UCSD-AML1 (cell line): ENCODE data around the gene ASGR1.
A peak's percentile ranks its signal among the peaks of the same experiment; 100 is the strongest.

ENCODE experiments used
- DNase-seq: peaks from one replicate; lab custom pipeline; 2025; ENCODE audit not compliant: unreplicated experiment; lab: John Stamatoyannopoulos, UW

The ASGR1 gene, protein sequence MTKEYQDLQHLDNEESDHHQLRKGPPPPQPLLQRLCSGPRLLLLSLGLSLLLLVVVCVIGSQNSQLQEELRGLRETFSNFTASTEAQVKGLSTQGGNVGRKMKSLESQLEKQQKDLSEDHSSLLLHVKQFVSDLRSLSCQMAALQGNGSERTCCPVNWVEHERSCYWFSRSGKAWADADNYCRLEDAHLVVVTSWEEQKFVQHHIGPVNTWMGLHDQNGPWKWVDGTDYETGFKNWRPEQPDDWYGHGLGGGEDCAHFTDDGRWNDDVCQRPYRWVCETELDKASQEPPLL

GRCh38 chr17:7179317-7180254, at the start of gene ASGR1:
Gene ASGR1 (minus strand): TSS chr17:7179370. CDS start chr17:7178563, 807 bp downstream.
- DNase-seq: no peak

DNA sequence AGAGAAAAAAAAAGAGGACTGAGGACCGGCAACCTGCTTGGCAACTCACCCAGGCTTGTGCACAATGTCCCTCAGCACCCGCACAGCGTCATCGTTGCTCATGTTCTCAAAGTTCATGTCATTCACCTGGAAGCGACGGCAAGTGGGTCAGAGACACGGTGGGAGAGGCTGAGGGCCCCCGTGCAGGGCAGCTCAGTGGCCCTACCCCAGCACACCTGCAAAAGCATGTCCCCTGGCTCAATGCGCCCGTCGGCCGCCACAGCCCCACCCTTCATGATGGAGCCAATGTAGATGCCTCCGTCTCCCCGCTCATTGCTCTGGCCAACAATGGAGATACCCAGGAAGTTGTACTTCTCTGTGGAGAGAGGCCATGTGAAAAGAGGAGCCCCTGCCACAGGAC, 49.8 kb upstream of the ASGR1 start:
- DNase-seq: no peak

- no peak for DNase-seq
These were observed 47.8 kb upstream of the ASGR1 start for GRCh38 chr17:7226721-7227710.

DNA sequence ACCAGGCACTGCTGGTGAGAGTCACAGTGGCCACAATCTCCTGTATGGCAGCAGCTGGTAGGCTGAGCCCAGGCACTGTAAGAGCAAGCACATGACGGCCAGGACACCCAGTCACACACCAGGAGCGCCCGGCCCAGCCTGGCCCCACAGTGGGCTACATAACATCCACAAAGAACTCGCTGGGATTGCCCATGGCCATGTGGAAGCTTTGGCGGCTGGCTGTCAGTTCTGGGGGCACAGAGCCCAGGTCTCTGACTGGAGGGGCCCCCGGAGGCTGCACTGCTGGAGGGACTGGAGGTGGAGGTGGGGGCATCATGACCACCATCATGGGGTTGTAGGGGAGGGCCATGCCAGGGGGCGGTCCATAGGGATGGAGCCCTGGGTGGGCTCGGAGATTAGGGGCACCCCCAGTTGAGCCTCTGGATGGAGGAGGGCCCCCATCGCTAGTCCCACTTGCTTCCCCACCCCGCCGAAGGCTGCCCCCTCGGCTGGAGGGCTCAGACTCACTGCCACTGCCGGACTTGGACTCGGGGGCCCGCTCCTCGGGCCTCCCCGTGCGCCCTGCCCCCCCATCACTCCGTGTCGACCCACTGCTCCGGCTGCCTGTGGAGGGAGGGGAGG, 46.7 kb upstream of the ASGR1 start:
- no peak for DNase-seq

DNA sequence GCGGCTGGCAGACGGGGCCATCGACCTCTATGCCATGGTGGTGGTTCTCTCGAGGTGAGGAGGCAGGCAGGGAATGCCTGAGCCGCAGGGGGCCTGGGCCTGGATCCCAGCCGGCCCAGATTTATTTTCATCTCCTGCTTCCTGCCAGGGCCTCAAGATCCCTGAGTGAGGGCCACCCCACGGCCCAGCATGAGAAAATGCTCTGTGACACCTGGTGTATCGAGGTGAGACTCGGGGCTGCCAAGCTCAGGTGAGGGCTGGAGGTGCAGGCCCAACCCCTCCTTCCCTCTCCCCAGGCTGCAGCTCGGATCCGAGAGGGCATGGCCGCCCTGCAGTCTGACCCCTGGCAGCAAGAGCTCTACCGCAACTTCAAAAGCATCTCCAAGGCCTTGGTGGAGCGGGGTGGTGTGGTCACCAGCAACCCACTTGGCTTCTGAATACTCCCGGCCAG, 45.5 kb upstream of the ASGR1 start:
- DNase-seq: no peak

GRCh38 chr17:7224110-7224509, 44.9 kb upstream of the ASGR1 start:
- no peak for DNase-seq

DNA sequence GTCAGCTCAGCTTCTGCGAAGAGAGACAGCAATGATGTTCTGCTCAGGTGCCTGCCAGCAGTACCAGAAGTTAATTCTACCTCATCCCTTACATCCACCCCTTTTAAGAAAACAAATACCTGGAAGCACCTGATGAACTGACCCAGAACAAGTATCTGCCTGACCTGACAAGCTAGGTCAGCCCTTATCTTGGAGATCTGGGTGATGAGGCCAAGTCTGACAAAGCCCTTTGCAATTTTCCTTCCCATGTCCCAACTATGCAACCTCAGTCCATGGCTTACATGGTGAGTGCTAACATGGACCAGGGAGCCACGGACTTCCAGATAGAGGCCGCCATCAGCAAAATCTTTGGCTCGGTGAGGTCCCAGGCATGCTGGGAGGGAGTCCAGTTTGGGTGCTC, 44.2 kb upstream of the ASGR1 start:
- no peak for DNase-seq

DNA sequence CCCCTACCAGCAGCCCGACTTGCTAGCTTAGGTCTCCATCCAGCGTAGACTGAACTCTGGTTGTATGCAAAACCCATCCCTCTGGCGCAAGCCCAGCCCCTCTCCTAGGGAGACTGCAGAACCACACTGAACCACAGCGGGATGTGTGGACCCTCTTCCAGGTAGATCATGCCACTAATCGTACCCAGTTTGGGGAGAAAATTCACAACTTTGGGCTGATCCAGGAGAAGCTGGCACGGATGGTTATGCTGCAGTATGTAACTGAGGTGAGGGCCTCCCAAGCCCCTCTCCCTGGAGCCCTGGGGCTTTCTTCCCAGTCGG, 43.8 kb upstream of the ASGR1 start:
- no peak for DNase-seq

DNA sequence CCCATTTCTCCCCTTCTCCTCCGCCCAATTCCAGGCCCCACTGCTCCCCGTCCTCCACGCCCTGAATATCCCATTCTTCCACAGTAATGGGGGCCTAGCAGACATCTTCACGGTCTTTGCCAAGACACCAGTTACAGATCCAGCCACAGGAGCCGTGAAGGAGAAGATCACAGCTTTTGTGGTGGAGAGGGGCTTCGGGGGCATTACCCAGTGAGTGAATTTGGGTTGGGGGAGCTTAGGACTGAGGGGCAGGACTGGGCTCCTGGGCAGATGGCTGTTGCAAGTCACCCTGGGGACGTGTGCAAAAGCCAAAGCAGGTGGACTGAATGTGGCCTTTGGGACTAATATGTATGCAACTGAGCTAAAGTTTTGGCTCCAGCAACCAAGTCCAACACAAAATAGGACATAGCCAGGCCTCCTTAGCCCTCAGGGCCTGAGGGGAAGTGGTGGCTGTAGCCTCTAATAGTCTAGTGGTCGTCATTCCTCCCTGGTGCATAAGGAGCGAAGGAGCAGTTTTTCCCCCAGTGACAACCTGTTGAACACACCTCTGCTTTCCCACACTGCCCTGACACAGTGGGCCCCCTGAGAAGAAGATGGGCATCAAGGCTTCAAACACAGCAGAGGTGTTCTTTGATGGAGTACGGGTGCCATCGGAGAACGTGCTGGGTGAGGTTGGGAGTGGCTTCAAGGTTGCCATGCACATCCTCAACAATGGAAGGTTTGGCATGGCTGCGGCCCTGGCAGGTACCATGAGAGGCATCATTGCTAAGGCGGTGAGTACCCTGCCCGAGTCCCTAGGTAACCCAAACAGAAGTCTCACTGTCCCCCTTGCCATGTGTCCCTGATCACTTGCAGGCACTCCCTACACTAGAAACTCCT, 43.2 kb upstream of the ASGR1 start:
- no peak for DNase-seq

- DNase-seq: no peak
These were observed 42.3 kb upstream of the ASGR1 start for GRCh38 chr17:7221278-7222092.

- peak; percentile 70 for DNase-seq
These were observed 41.6 kb upstream of the ASGR1 start for GRCh38 chr17:7220593-7221277.

GRCh38 chr17:7219812-7220592, 40.8 kb upstream of the ASGR1 start, which contains the start of the genes ACADVL and DLG4:
Gene ACADVL (plus strand): TSS chr17:7219938. CDS start chr17:7219985, 47 bp downstream.
Gene DLG4 (minus strand): TSS chr17:7219836.
- DNase-seq: peak; percentile 82

DNA sequence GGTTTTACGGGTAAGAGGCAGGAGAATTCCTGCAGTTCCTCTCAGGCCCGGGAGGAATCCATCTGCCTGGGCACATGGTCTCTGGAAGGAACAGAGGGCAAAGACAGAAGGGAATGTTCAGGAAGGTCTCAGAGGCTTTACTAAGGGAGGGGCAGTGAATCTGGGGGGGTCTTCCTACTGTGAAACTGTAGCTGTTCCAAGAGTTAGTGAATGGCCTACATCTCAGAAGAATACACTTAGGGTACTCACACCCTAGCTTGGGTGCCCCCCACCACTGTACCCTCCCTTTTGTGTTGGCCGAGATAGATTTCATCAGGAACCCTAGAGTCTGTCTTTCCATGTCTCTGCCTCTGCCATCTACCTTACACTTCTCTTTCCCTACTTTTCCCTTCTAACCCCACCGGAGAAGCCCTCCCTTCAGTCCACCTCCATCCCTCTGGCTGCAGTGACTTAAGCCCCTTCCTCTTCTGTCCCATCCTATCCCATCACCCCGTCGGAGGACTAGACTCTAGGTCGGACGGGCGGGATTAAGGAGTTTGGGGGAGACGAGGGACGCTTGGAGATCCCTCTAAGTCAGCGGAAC, 40.1 kb upstream of the ASGR1 start:
- no peak for DNase-seq

DNA sequence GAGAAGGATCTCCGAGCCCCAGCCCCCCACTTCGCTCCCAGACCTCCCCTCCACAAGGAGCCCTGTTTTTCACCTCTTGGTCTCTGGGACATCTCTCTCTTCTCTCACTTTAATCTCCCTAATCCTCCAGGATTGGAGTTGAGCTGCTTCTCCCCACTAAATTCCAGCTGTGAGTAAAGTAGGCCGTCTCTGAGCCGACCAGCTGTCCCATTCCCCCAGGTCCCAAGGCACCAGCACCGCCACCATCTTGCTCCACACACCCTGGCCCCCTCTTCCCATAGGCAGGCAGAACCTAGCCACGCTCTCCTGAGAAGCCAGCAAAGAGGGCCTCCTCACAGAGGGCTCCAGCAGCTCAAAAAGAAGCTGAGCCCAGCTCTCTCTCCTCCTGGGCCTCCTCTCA, 39.6 kb upstream of the ASGR1 start:
- no peak for DNase-seq

- no peak for DNase-seq
These were observed 39.0 kb upstream of the ASGR1 start for GRCh38 chr17:7218166-7218565.

DNA sequence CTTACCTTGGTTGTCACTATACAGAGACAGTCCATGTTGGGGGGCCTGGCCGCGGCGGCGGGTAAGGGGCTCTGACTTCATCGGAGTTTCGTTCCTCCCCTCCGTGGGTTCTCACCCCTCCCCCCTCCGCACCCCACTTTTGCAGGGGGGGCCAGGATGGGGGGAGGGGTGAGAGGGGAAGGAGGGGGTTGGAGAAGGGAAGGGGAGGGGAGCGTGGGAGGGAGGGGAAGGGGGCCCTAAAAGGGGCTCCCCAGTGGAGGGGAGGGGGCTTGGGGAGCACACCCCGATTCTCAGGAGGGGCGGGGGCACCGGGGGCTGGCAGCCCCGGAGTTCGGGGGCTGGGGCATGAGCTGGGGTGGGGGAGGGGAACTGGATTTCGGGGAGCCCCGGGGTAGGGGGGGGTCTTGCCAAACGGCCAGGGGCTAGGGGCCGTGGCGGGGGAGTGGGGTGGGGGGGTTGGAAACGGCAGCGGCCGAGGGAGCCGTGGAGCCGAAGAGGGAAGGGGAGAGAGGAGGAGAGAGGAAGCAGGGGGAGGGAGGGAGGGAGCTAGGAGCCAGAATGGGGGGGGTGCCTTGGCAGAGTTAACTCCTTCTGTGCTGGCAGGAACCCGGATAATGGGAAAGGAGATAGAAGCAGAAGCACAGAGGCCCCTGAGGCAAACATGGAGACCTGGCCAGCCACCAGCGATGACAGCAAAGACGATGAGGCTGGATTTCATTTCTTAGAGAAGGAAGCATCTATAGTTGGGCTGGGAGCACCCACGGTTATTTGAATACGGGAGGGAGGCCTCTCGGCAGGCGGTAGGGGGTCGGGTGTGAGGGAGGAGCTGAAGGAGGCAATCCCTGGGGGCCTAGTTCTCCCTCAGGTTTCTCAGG, 38.2 kb upstream of the ASGR1 start:
- DNase-seq: peak; percentile 65
